ENCODE results near the gene PPME1.

PPME1 gene

DNA sequence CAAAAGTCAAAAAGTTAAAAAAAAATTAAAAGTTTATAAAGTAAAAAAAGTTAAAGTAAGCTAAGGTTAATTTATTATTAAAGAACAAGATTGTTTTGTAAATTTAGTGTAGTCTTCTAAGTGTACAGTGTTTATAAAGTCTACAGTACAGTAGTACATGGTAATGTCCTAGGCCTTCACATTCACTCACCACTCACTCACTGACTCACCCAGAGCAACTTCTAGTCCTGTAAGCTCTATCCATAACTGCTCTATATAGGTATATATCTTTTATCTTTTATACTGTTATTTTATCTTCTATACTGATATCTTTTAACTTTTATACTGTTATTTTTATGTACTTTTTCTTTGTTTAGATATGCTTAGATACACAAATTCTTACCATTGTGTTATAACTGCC is 11.4 kb upstream of the PPME1 start:
- DNase-seq (ENCODE audit: low read depth in 1 of 2, low spot score in 1 of 2), result no peak

DNA sequence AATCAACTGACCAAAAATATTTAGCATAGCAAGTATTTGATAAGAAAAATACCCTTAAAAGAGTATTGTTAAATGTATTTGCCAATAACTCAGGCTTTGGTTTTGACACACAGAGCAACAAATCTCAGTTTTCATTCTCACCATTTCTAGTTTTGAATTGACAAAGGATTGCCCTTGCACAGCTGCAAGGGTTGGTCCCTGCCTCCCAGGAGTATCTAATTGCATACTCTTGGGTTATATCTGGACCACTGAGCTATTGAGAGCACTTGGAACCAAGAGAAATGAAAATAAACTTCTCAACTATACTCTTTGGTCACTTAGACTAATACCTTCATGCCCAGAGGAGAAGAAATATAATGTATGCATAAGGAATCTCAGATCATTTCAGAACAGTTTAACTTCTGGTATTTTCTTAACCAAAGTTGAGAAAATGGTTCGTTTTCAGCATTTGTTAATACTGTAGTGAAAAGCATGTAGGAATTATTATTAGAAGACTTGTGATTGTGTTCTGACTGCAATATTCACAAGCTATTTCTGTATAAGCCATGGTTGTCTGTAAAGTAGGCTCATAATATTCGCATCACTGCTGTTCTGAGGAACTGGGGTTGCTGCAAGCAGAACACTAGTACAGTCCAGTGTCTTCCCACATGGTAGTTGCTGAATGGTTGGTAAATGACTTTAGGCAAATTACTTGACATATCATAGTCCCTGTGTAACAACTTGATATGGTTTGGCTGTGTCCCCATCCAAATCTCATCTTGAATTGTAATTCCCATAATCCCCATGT is 8.2 kb upstream of the PPME1 start:
- DNase-seq (ENCODE audit: low read depth in 1 of 2, low spot score in 1 of 2), result no peak

DNA sequence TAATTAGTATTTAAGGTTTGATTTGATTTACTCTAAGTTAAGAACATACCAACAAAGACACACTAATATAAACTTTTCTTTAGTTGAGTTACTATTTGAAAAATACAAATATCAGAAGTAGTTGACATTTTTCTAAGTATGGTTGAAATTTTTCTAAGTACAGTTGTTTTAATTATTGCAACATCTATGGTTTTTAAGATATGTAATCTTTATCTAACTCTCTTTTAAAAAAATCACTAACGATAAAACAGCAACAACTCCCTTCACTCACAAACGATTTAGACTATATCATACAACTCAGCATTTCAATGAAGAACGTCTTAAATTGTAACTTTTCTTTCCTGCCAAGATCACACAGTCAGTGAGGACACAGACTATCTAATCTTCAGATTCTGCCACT is 2.3 kb upstream of the PPME1 start:
- DNase-seq (ENCODE audit: low read depth in 1 of 2, low spot score in 1 of 2), result no peak

DNA sequence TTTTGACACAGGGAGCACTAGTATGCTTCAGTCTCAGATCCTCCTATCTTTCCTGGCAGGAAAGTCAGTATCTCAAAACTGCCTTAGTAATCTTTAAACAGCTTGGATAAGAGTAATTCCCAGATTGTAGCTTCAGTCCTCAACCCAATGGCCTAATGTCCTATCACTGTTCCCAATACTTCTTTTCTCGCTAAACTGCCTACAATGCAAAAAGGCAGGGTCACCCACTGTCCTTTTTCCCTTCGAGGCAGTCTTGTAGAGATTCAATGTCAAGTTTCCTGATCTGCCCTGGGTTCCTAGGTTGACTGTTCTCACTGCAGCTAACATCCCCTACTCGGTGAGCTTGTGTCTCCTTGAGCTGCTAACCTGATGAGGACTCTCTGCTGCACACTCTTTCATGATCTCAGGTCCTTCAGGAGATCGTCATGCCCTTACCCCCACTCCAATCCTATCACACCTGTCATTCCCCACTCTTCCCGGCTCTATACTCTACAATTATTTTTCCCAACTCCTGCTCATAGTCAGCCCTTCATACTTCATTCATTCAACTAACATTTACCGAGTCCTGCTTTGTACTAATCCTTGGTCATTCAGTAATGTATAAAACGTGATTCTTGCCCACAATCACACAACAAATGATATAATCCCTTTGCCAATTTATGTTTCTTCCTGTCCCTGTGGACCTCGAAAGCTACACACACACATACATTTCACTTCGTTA is 1.2 kb upstream of the PPME1 start:
- DNase-seq (ENCODE audit: low read depth in 1 of 2, low spot score in 1 of 2), result no peak

DNA sequence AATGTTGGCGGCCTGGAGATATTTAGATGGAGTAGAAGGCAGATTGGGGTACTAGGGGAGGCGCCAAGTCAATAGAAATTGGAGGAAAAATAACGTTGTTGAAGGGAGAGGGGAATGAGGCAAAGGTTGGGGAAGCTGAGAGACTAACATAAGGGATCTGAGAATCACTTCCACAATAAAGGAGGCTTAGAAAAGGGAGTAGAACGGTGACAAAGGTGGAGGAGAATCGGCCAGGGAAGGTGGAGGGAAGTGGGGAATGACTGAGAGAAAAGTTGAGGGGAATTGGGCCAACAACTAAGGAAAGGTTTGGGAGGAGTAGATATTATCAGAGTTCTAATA is 510 bp downstream of the PPME1 start:
- DNase-seq (ENCODE audit: low read depth in 1 of 2, low spot score in 1 of 2), result no peak

DNA sequence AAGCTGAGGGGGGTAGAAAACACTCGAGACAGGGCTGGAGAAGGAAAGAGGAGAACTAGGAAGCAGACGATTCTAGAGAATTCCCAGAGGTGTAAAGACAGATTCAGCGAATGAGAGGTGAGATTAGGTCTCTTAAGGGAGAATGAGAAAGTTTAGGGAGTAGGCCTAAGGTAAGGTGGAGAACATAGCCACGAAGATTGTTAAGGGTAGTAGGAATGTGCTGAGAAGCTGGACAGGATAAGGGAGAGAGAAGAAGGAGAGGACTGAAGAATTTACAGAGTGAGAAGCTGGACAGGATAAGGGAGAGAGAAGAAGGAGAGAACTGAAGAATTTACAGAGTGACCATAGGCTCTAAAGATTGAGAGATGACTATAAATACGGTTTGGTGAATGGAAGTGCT is 908 bp downstream of the PPME1 start:
- DNase-seq (ENCODE audit: low read depth in 1 of 2, low spot score in 1 of 2), result no peak

DNA sequence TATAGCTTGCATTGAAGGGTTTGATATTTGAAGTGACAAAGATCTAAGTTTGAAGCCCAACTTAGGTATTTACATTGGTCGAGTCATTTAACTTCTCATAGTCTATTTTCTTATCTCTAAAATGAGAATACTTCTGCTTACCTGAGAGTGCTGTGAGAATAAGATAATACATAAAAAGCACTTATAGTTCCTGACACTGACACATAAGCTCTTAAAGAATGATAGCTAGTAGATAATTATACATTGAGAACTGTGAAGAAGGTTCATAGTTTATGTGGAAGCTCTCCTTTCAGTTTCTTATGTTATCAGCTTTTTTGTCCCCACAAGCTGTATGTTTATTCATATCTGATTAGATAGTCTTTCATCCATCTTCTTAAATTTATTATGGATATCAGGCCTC is 4.8 kb downstream of the PPME1 start:
- DNase-seq (ENCODE audit: low read depth in 1 of 2, low spot score in 1 of 2), result no peak

DNA sequence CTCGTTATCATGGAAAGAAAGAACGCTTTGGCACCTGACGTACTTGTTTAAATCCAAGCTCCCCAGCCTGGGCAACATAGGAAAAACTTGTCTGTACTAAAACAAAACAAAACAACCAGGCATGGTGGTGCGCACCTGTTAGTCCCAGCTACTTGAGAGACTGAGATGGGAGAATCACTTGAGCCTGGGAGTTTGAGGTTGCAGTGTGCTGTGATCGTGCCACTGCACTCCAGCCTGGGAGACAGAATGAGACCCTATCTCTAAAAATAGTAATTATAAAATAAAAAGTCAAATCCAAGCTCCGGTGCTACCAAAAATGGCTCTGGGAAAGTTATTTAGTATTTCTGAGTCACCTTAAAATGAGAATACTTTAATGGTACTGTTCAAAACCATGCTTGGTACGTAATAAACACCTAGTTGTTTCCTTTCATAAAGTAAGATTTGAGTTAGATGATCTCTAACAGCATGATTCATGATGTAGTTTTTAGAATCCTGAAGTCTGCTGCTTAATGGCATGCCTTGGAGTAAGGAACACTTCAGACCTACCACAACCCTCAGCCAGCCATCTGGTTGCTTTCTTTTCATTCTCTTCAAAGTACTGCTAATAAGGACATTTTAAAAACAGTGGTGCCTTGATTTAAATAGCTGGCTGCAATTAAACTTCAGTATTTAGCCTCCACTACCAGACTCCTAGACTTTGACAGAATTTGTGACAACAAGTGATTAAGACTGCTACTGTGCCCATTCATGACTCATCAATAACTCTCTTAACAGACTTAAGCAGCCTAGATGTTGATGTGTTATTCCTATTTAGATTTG is 8.4 kb downstream of the PPME1 start:
- no peak for DNase-seq (ENCODE audit: low read depth in 1 of 2, low spot score in 1 of 2)

DNA sequence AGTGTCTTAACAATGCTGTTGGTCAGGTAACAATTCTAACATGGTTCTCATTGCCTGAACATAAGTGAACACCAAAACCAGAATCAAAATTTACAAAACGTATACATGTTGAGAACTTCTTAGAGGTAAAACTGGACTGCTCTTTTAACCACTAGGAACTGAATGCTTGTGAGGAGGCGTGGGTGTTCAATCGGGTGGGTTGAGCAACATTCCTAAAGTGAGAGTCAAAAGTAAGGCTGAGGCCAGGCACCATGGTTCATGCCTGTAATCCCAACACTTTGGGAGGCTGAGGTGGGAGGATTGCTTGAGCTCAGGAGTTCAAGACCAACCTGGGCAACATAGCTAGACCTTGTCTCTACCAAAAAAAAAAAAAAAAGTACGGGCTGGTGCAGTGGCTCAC is 11.5 kb downstream of the PPME1 start:
- DNase-seq (ENCODE audit: low read depth in 1 of 2, low spot score in 1 of 2), result no peak

DNA sequence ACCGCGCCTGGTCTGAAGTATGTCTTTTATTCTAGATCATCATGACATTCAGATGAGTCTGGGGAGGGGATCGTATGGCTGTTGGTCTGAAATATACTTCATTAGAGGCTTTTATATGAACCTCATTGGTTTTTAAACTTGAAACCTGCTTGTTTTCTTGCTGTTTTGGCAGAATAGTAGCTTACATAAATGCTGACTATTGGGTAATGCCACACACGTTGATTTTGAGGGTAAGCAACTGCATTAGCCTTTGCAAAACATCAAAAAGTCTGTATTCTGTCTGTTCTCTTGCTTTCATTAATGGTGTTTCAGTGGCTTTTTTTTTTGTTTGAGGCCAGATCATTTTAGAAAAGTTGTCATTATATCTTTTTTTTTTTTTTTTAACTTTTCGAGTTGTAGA is 14.2 kb downstream of the PPME1 start:
- DNase-seq (ENCODE audit: low read depth in 1 of 2, low spot score in 1 of 2), result no peak

DNA sequence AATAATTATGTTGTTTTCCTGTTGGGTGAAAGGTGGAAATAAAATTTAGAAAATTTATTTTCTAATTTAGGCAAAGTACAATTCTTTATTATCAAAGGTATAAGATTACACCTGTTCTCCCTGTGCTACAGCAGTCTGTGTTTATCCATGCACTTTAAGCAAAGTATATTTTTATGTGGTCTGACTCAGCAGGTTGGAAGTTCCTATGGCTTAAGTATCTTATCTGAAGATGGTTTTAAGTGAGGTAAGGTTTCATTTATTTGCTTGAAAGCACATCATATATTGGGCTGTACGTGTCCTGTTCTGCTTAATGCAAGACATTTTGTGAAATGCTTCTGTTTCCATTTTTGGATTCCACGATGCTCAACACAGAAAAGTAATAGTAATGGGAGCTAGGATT is 14.6 kb downstream of the PPME1 start:
- DNase-seq (ENCODE audit: low read depth in 1 of 2, low spot score in 1 of 2), result no peak

DNA sequence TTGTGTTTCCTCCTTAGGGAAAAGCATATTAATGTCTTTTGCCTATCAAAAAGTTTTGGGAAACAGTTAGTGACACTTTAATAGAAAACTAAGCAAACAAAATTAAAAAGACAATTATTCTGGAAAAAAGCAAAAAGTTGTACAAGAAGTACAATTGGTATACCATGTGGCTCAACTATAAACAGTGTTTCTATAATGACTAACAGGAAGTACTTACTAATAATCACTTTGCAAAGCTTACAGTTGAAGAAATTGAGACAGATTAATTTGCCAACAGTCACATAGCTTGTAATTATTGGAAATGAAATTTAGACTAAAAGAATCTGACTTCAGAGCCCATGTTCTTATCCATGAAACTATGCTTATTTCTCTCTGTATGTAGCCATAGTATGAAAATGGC is 24.7 kb downstream of the PPME1 start:
- DNase-seq (ENCODE audit: low read depth in 1 of 2, low spot score in 1 of 2), result no peak

DNA sequence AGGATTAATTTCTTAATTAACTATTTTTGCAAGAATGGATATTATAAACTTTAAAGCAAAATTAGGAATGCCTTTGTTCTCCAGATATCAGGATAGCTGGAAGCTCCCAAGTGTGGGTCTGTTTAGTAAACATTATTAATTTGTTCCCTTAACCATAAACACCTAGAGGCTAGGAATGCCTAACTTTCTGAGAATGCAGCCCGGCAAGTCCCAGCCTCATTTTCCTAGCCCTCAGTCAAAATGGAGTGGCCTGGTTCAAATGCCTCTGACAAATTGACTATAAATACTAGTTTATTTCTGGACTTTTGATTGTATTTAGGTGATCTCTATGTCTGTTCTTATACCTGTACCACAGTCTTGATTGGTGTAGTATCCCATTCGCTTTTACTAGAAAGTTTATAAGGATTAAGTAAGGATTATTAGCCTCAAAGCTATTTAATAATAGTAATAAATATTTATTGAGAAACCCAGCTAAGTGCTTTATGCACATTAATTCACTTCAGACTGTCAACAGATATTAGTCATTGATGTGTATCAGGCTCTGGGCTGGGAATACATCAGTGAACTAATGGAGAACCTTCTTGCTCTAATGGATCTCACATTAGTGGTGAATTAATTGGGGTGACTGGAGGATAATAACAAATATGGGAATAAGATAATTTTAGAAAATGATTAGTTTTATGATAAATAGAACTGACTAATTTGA is 25.8 kb downstream of the PPME1 start:
- DNase-seq (ENCODE audit: low read depth in 1 of 2, low spot score in 1 of 2), result no peak

DNA sequence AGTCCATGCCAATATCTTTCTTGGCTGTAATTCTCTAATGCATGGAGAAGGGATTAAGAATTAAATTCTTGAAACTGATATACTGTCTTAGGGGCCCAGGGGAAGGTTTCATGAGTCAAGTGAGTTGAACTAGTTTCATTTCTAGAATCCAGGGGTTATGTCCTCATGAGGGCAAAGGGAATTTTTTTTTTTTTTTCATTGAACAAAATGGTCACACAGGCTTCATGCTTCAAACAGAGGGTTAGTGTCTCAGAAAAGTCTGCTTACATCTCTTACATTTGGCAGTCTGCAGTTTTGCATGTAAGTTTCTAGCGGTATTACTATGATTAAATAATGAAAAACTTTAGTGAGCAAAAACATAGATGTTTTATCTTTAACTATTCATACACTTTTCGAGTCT is 32.9 kb downstream of the PPME1 start:
- no peak for DNase-seq (ENCODE audit: low read depth in 1 of 2, low spot score in 1 of 2)

DNA sequence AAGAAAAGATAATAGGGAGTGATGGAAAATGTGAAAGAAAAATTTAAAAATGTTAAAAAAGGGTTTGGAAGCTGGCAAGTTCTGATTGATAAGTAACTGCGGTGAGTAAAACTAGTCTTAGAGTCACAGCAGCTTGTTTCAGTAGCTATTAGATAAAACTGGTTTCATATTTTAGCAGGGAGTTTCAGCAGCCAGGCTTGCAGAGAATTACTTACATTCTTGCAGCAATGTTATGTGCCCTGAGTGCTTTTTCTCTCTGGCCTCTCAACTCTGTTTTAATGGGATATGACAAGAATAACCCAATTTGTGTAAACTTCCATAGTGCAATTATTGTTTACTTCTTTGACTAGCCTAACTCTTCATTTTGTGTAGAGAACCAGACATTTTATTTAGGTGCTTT is 33.6 kb downstream of the PPME1 start:
- no peak for DNase-seq (ENCODE audit: low read depth in 1 of 2, low spot score in 1 of 2)

DNA sequence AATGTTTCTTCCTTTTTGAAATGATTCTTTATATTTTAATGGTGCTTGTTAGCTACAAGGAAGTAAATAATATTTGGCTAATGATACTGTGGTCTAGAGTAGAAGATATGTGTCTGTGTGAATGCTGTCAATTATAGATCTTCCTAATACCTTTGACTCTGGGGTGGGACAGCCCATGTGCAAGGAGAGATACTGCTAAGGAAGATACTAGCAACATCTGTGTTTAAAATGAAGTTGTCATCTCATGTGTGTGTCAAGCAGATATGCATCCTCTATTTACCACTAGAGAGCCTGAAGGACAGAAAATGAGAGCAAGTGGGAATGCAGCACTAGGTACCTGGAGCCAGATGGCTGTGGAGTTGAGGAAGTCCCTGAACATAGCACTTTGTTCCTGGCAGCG is 34.1 kb downstream of the PPME1 start:
- DNase-seq (ENCODE audit: low read depth in 1 of 2, low spot score in 1 of 2), result no peak

DNA sequence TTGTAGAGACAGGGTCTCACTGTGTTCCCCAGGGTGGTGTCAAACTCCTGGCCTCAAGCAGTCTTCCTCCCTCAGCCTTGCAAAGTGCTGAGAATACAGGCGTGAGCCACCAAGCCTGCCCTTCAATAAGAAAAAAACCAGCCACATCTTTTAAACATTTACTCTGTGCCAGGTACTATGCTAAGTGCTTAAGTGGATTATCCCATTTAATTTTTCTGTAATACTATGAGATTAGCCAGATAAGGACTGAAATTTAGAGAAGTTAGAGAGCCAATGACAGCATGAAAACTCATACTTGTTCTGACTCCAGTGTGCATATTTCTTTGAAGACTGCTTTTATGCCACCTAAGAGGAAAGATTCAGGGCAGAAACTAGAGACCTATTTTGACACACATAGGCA is 35.7 kb downstream of the PPME1 start:
- DNase-seq (ENCODE audit: low read depth in 1 of 2, low spot score in 1 of 2), result no peak

DNA sequence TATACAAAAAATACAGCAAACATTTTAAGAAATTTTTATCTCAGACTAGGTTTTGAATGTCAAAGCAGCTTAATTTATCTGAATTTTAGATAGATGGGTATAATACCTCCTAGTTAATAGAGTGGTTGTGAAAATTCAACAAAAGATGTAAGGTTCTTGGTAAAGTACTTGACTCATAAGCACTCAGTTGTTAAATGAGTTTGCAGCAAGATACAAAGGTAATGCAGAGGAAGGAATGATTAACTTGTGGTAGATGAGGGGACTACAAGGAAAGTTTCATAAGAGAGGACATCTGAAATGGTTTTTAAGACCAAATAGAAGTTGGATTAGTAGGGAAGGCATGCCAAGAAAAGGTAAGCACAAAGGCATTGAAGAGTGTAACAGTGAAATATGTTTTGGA is 37.4 kb downstream of the PPME1 start:
- DNase-seq (ENCODE audit: low read depth in 1 of 2, low spot score in 1 of 2), result no peak

DNA sequence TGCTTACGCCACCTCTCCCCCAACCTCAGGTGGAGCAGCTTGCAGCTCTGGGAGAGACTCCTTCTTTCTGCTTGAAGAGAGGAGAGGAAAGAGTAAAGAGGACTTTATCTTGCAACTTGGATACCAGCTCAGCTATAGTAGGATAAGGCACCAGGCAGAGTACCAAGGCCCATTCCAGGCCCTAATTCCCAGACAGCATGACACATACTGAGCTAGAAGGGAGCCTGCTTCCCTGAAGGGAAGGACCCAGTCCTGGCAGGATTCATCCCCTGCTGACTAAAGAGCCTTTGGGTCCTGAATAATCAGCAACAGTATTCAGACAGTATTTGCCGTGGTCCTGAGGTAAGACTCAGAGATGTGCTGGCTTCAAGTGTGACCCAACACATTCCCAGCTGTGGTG is 41.4 kb downstream of the PPME1 start:
- DNase-seq (ENCODE audit: low read depth in 1 of 2, low spot score in 1 of 2), result no peak

DNA sequence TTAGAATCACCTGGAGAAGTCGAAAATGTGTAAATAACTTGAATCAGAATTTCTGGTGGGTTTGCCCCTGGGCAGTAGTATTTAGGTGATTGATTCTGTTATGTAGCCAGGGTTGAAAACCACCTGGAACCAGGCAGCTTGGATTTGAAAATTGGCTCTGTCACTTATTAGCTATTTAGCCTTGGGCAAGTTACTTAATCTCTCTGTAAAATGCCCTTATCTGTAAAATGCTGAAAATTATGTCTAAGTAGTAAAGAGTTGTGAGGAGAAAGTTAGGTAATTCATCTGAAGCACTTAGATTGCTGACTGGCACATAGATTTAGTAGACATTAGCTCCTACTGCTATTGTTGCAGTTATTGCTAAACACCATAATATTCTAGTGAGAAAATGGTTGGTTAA is 49.3 kb downstream of the PPME1 start:
- no peak for DNase-seq (ENCODE audit: low read depth in 1 of 2, low spot score in 1 of 2)

DNA sequence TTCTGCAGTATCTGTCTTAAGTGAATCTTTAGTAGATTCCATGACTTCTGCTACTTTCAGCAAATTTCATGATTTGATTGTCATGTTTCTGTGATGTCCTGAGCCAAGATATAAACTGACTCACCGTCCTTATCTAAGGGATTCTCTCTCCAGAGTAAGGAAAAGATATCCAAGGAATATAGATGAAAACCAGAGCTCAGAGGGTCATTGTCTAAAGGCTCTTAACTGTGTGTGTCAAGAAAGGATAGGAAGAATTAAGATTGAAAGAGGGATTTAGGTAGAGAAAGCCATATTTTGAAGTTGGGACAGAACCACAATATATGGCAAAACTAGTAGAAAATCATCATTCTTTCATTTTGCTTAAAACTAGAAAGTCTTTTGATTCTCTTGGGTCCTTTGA is 50.7 kb downstream of the PPME1 start:
- no peak for DNase-seq (ENCODE audit: low read depth in 1 of 2, low spot score in 1 of 2)

DNA sequence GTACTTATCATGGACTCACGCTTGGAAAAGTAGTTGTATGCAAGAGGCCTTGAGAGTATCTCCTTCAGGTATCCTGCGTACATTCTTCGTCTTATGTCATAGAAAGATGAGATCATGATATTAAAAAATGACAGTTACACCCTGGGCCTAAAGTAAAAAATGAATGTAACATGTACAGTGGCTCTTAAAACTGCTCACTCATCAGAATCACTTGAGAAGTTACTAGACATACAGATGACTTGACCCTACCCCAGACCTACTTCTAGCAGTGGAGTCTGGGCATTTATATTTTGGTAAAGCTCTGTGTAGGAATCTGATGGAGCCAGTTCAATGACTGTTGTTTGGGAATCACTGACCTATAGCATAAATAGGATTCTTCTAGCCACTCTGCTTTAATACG is 54.5 kb downstream of the PPME1 start:
- DNase-seq (ENCODE audit: low read depth in 1 of 2, low spot score in 1 of 2), result no peak
